IPS-NIHi11 (cell line): ENCODE results near the gene SMIM10.
"Not testable (repeated sequence)": the region's sequence is repeated elsewhere in the genome, so short reads cannot be mapped to it uniquely, and the experiment has no call there.

Experiments
- DNase-seq: peaks from one replicate; pipeline ENCODE4 v3.0.0; 2012; ENCODE audit warnings: mixed read lengths, low spot score

Gene SMIM10

GRCh38 chrX:134990801-134991481 lies at the start of gene SMIM10:
Gene SMIM10, plus strand, starts transcription at chrX:134990991. Its CDS starts 105 bp downstream, at chrX:134991096.
- DNase-seq: peak; percentile 53

- not testable (repeated sequence) for DNase-seq
Observed at GRCh38 chrX:134946364-134946763, 44.4 kb upstream of the SMIM10 start.

GRCh38 chrX:134948333-134949241 lies 42.2 kb upstream of the SMIM10 start:
- DNase-seq: no peak

- DNase-seq: no peak
Observed at GRCh38 chrX:134949271-134949670, 41.5 kb upstream of the SMIM10 start.

- no peak for DNase-seq
Observed at GRCh38 chrX:134957836-134958235, 33.0 kb upstream of the SMIM10 start.

- DNase-seq: not testable (repeated sequence)
Observed at GRCh38 chrX:134960366-134960765, 30.4 kb upstream of the SMIM10 start.

- no peak for DNase-seq
Observed at GRCh38 chrX:134963041-134963440, 27.8 kb upstream of the SMIM10 start.

- DNase-seq: no peak
Observed at GRCh38 chrX:134969726-134970125, 21.1 kb upstream of the SMIM10 start.

- DNase-seq: no peak
Observed at GRCh38 chrX:134971926-134972325, 18.9 kb upstream of the SMIM10 start.

- no peak for DNase-seq
Observed at GRCh38 chrX:134975516-134975915, 15.3 kb upstream of the SMIM10 start.

- DNase-seq: no peak
Observed at GRCh38 chrX:134981910-134982309, 8.9 kb upstream of the SMIM10 start.

- no peak for DNase-seq
Observed at GRCh38 chrX:134982748-134983147, 8.0 kb upstream of the SMIM10 start.

GRCh38 chrX:134985479-134985878 lies 5.3 kb upstream of the SMIM10 start:
- no peak for DNase-seq

- DNase-seq: no peak
Observed at GRCh38 chrX:134990475-134990800, 353 bp upstream of the SMIM10 start.

- DNase-seq: no peak
Observed at GRCh38 chrX:134997646-134998045, 6.9 kb downstream of the SMIM10 start.

GRCh38 chrX:134998246-134998645 lies 7.5 kb downstream of the SMIM10 start:
- no peak for DNase-seq

- no peak for DNase-seq
Observed at GRCh38 chrX:134999469-134999868, 8.7 kb downstream of the SMIM10 start.

GRCh38 chrX:135000516-135000915 lies 9.7 kb downstream of the SMIM10 start:
- DNase-seq: no peak

- peak; percentile 82 for DNase-seq
Observed at GRCh38 chrX:135003876-135004623, 13.3 kb downstream of the SMIM10 start.

GRCh38 chrX:135006187-135006586 lies 15.4 kb downstream of the SMIM10 start:
- no peak for DNase-seq

- no peak for DNase-seq
Observed at GRCh38 chrX:135009057-135009610, 18.3 kb downstream of the SMIM10 start.

- DNase-seq: no peak
Observed at GRCh38 chrX:135009838-135010237, 19.0 kb downstream of the SMIM10 start.
